ENCODE measurements around the gene HAGH.
"Not testable (repeated sequence)": the region's sequence is repeated elsewhere in the genome, so short reads cannot be mapped to it uniquely, and the experiment has no call there.

The HAGH gene

DNA sequence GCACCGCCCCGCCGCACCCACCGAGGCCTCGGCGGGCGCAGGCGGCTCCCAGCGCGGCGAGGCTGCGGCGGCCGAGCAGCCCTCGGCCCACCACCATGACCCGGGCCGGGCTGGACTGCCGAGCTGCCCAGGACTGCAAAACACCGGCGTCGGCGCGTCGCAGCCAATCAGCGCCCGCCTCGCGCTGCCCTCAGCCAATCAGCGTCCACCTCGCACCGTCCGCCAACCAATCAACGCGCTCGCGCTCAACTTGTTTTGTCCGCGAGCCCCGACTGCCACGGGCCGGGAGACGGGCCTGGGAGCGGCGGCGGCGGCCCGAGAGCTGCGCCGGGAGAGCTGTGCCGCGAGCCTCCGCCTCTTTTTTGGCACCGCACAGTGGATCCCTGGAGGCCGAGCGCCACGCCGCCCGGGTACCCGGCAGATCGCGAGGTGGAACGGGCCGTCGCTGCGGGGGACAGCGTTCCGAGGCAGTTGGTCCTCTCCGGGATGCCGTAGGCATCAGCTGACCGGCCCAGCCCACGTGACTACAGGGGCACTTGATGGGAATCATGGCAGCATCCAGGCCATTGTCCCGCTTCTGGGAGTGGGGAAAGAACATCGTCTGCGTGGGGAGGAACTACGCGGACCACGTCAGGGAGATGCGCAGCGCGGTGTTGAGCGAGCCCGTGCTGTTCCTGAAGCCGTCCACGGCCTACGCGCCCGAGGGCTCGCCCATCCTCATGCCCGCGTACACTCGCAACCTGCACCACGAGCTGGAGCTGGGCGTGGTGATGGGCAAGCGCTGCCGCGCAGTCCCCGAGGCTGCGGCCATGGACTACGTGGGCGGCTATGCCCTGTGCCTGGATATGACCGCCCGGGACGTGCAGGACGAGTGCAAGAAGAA lies at the start of gene HAGH, which contains the start of gene FAHD1:
HAGH (minus strand) TSS at position 135 of the 883 bp plus-strand sequence; CDS start at position 97, 38 bp downstream.
FAHD1 (plus strand) TSS at position 516 of the 883 bp plus-strand sequence; CDS start at position 549, 33 bp downstream.
- peak; percentile 96 for DNase-seq

DNA sequence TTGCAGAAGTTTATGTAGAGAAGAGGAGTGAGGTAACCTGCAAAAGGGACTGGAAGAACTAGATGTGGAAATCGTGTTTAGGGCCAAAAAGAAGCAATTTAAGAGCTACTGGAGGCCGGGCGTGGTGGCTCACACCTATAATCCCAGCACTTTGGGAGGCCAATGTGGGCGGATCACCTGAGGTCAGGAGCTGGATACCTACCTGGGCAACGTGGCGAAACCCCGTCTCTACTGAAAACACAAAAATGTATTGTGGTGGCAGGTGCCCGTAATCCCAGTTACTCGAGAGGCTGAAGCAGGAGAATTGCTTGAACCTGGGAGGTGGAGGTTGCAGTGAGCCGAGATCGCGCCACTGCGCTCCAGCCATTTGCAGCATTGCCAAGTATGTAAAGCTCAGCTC lies 49.4 kb upstream of the HAGH start:
- DNase-seq, result not testable (repeated sequence)

DNA sequence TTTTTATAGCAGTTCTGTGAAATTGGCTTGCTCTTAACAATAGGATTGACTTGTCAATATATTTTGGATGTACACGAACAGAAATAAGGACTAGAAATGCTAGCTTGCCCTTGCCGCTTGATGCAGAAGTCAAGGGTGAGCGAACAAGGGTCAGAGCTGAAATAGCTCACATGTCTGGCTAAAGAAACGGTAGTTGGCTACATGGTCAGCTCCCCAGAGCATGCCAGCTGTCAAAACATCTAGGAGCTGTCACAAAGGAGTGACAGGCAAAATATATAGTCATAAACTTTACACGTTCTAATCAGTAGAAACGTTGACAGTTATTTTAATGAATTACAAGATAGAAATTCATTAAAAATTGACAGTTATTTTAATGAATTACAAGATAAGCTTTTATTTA lies 48.2 kb upstream of the HAGH start:
- DNase-seq, result no peak

DNA sequence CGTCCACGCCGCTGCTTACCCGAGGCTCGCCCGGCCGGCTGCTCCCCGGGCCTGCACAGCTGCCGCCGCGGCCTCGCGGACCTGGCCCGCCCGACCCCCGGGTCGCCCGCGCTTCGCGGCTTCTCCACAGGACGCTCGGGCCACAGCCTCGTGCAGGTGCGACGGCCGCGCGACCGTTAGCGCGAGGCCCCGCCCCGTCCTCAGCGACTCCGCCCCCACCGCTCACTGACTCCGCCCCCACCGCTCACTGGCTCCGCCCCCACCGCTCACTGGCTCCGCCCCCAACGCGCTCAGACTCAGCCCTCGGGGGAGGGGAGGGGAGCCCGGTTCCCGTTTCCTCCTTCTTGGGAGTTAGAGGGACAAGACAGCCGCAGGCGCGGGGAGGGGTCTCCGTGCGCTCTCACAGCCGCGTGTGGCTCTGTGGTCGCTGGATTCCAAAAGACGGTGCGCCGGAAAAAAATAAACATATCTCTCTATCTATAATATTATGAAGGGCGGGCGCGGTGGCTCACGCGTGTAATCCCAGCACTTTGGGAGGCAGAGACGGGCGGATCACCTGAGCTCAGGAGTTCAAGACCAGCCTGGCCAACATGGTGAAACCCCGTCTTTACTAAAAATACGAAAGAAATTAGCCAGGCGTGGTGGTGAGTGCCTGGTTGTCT lies 45.5 kb upstream of the HAGH start, which contains the start of gene MEIOB:
MEIOB (minus strand) TSS at position 191 of the 662 bp plus-strand sequence. CDS start 3,989 bp downstream, outside the sequence.
- DNase-seq, result peak; percentile 63

DNA sequence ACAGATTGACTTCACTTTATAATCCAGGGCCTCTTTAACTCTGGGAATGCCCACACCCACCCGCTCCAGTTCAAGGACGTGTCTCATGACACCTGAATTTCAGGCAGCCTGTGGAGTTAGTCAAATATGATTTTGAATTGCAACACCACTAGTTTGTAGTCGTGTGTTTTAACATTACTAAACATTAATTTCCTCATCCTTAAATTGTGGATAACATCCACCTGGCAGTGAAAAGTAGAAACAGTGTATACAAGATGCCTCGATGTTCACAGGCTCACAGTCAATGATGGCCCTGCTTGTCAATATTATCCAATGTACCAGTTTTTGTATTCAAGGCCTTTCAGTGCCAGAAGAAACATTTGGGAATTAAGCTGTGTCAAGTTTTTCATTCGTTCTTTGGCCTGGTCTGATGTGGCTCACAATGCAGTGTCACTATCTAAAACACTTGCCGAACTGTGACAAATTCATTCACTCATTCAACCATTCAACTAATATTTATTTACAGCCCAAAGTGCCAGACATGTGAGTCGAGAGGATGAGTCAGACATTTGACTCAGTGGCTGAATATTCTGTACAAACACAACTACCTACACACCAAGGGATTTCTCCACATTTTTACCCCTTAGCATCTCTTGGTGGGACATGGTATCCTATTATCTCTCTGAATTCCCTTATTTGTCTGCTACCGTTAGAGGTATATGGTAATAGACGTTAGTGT lies 43.9 kb upstream of the HAGH start:
- no peak for DNase-seq

DNA sequence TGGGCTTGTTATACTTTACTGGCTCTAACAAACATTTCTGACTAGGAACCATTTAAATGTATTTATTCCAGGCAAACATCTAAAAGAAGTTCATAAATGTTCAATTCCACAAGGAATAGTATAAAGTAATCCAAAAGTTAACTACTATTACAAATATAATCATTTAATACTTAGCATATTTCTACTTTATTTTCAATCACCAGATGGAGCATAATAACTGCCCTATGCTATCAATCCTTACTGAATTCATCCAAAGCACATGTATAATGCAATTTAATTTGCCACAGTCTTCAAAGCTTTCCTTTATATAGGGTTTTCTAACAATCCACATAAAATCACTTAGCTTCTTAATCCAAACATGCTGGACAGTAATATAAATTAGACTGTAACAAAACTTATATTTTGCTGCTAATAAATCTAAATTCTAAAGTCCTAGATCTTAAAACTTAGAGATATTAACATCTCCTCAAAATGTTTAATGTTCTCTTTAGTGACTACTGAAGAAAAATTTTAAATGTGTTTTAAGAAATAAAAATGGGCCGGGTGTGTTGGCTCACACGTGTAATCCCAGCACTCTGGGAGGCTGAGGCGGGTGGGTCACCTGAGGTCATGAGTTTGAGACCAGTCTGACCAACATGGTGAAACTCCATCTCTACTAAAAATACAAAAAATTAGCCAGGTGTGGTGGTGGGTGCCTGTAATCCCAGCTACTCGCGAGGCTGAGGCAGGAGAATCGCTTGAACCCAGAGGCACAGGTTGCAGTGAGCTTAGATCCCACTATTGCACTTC lies 39.5 kb upstream of the HAGH start:
- no peak for DNase-seq

DNA sequence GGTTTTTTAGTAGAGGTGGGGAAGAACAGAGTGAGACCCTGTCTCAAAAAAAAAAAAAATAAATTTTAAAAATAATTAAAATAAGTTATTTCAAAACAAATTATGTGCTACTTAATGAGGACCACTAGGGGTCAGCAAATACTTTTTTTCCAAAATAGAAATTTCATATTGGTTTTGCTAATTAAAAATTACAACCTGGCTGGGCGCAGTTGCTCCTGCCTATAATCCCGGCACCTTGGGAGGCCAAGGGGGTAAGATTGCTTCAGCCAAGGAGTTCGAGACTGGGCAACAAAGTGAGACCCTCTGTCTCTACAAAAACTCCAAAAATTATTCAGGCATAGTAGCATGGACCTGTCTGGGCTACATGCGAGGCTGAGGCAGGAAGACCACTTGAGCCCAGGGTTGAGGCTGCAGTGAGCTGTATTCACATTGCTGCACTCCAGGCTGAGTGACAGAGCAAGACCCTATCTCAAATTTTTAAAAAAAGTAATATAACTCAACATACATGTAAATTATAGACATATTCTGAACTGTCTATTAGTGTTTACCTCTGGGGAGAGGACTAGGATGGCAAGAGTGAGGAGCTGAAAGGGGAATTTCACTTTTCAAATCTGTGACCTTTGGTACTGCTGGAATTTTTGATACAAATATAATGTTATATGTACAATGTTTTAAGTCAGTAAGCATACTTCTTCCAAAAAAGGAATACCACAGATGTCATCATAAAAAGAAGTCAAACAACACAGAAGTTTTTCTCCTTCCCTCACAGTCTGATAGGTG lies 37.2 kb upstream of the HAGH start:
- DNase-seq, result peak; percentile 75

DNA sequence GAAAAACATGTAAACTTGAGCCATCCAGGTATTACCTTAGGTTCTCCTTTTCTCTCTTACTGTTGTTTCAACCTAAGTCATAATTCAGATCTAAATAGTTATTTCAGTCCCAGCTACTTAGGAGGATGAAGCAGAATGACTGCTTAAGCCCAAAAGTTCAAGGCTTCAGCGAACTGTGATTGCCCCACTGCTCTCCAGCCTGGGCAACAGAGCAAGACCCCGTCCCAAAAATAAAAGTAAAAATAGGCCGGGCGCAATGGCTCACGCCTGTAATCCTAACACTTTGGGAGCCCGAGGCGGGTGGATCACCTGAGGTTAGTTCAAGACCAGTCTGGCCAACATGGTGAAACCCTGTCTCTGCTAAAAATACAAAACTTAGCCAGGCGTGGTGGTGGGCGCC lies 35.8 kb upstream of the HAGH start:
- DNase-seq, result no peak

DNA sequence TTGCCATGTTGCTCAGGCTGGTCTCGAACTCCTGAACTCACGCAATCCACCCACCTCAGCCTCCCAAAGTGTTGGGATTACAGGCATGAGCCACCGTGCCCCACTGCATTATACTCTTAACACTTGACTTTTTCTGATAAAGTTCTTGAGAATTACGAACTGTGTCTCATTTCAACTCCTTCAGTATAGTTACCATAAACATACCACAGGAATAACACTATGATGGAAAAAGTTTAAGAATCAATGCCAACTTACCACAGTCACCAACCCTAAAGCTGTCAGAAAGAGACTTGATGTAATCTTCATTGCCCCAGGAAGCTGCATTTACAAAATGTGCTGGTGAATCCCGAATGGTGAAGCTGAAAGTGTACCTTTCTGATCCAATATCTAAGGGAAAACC lies 35.1 kb upstream of the HAGH start:
- no peak for DNase-seq

DNA sequence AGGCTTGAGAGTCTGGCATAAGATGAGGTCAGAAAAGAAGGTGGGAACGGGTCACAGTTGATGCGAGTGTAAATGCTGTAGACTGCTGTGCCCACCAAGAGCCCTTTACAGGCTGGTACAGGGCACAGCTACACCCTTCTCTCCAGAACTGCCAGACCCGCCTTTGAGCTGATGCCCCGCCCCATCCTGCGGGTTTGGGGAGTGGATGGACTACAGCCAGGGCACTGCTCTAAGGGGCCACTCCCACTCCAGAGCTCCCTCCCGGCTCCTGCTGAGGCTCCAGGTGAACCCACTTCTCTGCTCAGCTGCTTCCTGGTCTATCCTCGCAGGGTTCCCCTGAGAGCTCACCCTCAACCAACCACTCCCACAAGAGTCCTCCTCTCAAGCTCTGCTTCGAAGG lies 33.0 kb upstream of the HAGH start:
- DNase-seq, result peak; percentile 55

DNA sequence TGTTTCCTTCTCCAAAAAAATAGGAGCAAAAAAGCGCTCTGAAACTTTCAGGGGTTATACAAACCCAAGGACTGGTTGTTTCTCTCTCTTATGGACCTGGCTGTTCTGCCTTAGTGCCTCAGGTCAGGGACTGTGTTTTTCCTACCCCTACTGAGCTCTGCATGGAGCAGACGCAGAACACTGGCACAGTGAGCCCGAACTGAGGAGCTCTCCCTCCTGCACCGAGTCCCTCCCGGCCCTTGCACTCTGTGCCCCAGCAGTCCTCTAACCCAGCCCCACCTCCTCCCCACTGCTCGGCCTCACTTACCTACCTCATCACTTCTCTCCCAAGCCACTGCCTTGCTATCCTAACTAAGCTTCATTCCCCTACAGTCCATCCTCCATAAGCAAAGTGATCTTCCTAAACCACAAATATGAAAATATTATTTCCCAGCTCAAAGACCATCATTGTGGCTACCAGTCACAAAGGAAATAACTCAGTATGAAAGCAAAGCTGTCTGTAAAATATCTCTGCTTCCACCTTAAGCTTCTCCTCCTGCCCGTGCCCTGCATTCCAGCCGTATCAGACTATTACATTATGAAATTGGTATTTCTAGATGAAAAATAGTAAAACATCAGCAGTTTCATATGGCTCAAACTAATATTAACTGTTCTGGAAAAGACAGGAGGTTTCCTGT lies 31.7 kb upstream of the HAGH start:
- DNase-seq, result no peak

DNA sequence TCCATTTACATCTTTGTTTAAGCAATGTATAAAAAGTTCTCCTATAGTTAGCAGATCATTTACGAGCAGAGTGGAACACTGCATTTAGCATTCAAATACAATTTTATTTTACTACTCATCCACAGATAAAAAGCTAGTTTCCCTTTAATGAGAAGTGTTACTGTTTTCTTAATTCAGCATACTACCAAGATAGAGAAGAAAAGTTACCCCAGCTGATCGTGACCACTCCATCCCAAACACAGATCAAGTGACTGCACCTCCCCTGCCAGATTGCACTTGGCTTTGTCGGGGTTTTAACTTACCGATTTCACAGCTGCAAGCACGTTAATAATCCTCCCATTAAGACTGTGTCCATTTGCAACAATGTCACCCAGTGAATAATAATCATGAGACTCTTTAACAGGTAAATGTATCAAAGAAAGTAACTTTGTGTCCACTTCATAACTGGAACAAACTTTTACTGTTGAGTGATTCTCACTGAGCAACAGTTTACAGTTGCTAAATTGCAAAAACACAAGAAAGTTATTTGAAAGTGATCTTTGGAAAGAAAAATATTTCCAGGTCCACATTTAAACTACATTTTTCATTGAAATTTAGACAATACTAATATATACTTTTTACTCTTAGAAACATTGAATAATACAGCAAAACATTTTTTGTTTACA lies 30.9 kb upstream of the HAGH start:
- no peak for DNase-seq

DNA sequence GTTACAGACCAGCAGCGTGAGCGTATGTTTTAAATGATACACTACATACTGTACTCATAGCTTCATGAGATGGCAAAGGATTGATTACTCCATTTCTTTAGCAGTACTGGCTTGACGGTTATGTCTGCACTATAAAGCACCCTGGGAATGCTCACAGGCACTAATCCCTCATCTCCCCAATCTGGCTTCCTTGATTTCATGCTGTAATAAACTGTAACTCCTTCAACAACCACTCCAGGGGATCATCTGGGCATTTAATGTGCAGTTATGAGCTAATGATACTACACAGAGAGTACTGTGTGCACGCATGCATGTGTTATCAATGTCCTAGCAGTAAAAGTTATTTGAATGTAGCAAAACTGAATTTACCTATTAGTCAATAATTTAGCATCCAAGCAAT lies 25.2 kb upstream of the HAGH start:
- DNase-seq, result no peak

DNA sequence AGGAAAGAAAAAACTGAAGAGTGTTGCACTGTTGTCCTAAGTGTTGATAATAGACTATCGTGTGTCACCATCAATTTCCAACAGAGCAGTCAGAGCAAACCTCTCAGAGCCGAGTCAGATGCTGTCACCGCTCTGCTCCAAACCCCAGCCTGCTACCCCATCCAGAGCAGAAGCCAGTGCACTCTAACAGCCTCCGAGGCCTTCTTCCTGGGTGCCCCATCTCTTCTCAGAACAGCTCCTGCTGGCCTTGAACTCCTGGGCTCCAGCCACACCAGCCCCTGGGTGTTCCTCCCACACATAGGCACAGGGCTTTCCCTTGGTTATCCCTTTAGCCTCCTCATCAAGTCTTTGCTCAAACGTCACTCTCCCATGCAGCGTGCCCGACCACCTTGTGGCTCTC lies 24.4 kb upstream of the HAGH start:
- no peak for DNase-seq

DNA sequence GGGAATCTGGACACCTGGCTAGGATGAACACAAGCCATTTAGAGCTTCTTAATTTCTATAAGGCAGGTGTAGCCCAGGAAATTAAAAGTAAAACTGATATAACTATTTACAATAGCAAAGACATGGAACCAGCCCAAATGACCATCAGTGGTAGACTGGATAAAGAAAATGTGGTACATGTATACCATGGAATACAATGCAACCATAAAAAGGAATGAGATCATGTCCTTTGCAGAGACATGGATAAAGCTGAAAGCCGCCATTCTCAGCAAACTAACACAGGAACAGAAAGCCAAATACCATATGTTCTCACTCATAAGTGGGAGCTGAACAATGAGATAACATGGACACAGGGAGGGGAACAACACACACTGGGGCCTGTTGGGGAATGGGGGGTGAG lies 19.8 kb upstream of the HAGH start:
- DNase-seq, result no peak

DNA sequence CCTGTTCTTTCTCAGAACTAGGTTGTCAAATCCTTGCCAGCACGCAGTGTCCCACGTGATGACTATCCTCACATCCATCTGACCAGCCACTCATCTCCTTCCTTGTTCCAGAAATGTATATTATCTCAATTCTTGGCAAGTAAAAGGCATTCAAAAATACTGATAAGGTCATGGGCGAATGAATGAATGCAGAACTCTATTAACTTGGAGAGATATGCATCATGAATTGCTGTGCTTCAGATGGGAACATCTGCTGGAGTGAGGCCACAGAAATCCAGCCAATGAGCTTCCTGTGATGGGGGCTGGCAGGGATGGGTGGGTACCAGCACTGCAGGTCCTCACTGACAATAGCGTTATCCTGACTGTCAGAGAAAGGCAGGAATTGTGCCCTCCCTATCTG lies 19.4 kb upstream of the HAGH start:
- DNase-seq, result no peak

DNA sequence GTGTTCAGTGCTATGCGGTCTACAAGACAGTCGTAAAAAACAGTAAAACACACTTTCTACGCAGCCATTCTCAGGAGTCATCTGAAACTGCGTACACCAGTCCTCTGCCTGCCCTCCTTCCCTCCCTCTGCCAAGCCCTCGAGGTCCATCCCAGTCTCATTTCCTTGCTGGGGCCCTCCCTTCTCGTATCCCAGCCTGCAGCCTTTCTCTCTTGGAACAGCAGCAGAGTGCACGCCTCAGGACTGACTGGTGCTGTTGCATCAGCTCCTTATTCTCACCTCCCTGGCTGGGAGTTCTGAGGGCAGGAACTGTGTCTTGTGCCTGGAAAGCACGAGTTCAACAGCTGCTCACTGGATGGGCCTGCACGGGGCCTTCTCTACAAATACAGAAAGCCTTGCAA lies 12.9 kb upstream of the HAGH start:
- DNase-seq, result no peak

DNA sequence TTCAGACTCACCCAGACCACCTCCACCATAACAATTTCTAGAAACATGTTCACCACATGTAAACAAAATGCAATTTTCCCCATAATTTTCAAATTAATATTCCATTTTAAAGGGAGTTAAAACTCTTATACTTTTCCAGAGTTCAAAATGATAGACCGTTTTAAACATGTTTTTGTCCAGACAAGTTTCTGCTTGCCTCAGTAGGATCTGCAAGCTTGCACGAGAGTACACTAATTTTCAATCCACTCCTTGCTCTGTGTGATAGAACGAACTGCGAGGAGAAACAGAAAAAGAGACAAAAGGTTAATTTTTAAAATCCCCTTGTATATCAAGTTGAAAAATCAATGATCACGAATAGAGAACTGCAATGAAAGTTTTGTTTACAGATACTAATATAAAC lies 7.5 kb upstream of the HAGH start:
- no peak for DNase-seq

DNA sequence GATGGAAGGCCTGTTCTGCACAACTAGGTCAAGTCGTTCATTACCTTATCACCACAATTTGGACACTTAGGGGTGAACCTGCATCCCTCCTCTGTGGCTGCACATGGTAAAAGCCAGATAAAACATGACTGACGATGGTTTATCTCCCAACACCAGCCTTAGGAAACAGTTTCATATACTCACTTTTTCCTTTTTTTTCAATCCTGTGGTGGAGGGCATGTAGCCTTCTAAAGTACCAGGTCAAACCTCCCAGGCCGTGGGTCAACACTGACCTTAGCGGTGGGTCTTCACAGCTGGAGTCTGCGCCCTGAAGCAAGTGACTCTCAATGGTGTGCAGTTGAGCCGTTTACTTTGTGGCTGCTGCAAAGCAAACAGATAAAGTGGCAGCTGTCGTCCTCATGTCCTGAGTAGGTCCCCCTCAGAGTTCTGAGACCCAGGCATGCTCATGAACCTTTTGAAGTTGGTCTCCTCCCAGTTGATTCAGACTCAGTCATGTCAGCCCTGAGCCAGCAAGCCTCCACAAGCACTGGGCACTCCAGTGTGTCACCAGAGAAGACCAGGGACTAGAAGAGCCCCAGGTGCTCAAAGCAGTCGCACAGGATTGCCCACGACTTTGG lies 6.3 kb upstream of the HAGH start:
- peak; percentile 93 for DNase-seq

Data from hematopoietic multipotent progenitor cell treated with erythropoietin and hydrocortisone succinate and interleukin-3 and kit ligand, for 4 days (in vitro differentiated cells).